Measurements from ENCODE around the gene TNS4.

The TNS4 gene

GRCh38 chr17:40496634-40497420 is 4.6 kb downstream of the TNS4 start:
- TF ChIP-seq ZFX (IDR thresholded peaks at IDR 0.05; ENCODE audit: borderline replicate concordance) (no peak), CTCF (IDR thresholded peaks at IDR 0.05) (no peak)
- H3K27ac ChIP-seq = no peak overlapping the region

GRCh38 chr17:40496170-40496569 is 5.3 kb downstream of the TNS4 start:
- H3K27ac ChIP-seq = no peak overlapping the region
- TF ChIP-seq ZFX (IDR thresholded peaks at IDR 0.05; ENCODE audit: borderline replicate concordance) (no peak), CTCF (IDR thresholded peaks at IDR 0.05) (no peak)

GRCh38 chr17:40495140-40495539 is 6.3 kb downstream of the TNS4 start:
- H3K27ac ChIP-seq = no peak overlapping the region
- TF ChIP-seq ZFX (IDR thresholded peaks at IDR 0.05; ENCODE audit: borderline replicate concordance) = no peak
- TF ChIP-seq CTCF (IDR thresholded peaks at IDR 0.05) = no peak

DNA sequence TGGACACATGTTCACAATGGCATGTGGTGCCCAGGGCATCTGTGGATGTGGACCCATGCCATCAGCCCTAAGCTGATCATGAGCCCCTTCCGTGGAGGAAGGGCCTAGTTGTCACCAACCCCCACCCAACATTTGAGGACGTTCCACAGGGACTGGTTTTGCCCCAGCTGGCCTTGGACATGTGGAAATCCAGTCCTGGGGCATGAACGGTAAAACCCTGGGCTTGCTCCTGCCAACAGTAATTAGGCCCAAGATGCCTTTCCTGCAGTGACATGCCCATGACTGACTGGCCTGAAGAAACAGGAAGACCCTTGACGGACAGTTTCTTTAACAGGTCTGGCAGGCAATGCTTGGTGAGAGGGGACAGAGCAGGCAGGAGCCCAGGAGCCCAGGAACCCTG is 7.7 kb downstream of the TNS4 start:
- no peak overlapping the region for H3K27ac ChIP-seq
- TF ChIP-seq CTCF (IDR thresholded peaks at IDR 0.05) (no peak), ZFX (IDR thresholded peaks at IDR 0.05; ENCODE audit: borderline replicate concordance) (no peak)

DNA sequence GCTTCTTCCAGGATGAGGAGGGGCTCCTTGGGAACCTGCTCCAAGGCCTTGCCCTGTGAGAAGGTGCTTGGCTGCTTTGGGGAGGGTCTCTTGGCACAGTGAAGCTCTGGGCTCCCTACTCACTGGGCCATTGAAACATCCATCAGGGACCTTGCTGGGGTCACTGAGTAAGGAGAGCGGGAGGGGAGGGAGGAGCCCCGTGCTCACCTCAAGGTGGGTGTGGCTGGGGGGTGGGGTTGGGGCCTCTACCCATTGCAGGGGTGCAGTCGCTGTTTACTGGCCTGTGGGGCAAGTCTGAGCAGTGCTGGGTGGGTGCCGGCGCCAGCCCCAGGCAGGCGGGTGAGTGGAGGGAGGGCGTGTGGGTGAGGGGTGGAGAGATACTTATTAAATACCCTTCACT is 9.9 kb downstream of the TNS4 start:
- H3K27ac ChIP-seq = no peak overlapping the region
- TF ChIP-seq ZFX (IDR thresholded peaks at IDR 0.05; ENCODE audit: borderline replicate concordance) (no peak), CTCF (IDR thresholded peaks at IDR 0.05) (no peak)

DNA sequence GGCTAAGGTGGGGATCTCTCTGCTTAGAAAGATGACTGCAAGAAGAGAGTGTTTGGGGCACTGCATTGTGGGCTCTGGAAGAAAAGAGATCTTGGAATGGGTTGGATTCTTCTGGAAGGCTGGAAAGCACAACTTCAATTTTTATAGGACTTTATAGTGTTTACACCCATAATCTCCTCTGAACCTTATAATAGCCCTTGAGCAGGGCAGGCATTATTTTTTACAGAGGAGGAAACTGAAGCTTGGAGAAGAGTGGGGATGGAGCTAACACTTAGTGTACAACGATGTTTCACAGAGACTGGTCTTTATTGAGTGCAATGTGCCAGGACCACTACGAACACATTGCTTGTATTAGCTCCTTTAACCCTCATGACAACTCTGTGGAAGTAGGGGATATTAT is 10.4 kb downstream of the TNS4 start:
- TF ChIP-seq ZFX (IDR thresholded peaks at IDR 0.05; ENCODE audit: borderline replicate concordance) (no peak), CTCF (IDR thresholded peaks at IDR 0.05) (no peak)
- H3K27ac ChIP-seq = no peak overlapping the region

DNA sequence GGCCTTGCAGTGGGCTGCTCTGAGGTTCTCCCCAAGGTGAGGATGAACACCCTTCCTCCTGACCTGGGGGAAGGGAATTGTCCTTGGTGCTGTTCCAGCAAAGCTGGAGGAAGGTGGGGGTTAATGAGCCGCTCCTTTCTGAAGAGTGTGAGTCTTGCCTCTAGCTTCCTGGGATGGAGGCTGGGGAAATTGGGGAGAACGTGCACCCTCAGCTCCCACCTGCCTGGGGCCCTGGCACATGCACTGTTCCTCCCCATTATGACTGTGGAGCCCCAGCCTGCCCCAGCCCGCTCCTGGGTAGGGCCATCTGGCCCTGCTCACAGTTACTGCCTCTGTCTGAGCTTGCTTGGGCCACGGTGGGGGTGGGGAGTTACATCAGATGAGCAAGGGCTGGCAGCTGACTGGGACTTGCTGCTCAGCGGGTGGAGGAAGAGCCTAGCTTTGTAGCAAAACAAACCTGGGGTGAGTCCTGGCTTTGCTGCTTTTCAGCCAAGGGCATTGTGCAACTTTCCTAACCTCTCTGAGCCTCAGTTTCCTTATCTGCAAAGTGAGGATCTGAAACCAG is 11.1 kb downstream of the TNS4 start:
- no peak for TF ChIP-seq CTCF (IDR thresholded peaks at IDR 0.05)
- TF ChIP-seq ZFX (IDR thresholded peaks at IDR 0.05; ENCODE audit: borderline replicate concordance) = no peak
- no peak overlapping the region for H3K27ac ChIP-seq

All from 22Rv1 (cell line).